Activated T-cell treated with anti-CD3 and anti-CD28 coated beads for 24 hours (primary cell): ENCODE results near the gene SLC17A8.

ENCODE experiments used
- DNase-seq: peaks from one replicate; pipeline ENCODE4 v3.0.0-alpha.2; 2020; ENCODE audit warnings: low read depth

Gene SLC17A8

DNA sequence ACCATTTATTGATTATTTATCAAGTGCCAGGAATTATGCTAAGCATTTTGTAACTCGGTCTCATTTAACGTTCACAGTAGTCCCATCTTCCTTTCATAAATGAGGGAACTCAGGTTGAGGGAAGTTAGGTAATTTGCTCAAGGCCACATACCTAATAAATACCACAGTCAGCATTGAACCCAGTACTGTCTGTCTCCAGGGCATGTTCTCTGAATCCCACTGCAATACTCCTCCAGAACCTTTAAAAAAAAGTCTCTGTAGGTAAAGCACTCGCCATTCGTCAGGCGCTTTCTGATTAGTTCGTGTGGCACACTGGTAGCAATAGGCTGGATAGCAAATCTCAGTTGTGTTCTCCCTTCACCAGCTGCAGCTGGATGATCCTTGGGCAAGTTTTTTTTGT, 14.3 kb downstream of the SLC17A8 start:
- no peak for DNase-seq

DNA sequence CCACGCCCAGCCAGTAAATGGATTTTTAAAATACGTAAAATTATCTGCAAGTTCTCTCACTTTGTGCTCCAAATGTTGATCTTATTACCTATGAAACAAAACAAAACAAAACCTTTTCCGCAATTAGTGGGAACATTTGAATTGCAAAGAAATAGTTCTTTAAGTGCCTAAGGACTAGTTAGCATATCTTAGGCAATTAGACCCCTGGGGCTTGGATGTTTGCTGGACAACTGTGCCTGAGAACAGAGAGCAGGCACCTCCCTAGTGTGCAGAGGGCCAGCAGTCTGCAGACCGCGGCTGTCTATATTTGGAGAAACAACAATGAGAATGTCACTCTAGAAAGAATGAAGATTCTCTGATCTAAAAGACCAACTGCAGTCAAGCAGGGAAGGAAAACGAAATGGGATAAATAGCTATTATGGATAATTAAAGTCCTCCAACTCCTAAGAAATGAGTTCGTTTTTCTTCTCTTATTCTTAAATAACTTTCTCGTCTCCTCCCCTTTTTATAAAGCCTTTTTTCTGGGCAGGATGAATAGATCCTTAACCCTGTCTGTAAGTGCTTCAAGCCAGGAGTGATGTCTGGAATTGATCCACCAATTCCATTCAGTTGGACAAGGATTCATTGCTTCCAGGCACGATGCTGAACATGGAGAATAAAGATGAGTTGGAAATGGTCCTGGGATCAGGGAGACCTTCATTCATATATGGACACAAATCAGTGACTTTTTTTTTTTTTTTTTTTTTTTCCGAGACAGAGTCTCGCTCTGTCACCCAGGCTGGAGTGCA, 16.2 kb downstream of the SLC17A8 start:
- DNase-seq, result no peak

DNA sequence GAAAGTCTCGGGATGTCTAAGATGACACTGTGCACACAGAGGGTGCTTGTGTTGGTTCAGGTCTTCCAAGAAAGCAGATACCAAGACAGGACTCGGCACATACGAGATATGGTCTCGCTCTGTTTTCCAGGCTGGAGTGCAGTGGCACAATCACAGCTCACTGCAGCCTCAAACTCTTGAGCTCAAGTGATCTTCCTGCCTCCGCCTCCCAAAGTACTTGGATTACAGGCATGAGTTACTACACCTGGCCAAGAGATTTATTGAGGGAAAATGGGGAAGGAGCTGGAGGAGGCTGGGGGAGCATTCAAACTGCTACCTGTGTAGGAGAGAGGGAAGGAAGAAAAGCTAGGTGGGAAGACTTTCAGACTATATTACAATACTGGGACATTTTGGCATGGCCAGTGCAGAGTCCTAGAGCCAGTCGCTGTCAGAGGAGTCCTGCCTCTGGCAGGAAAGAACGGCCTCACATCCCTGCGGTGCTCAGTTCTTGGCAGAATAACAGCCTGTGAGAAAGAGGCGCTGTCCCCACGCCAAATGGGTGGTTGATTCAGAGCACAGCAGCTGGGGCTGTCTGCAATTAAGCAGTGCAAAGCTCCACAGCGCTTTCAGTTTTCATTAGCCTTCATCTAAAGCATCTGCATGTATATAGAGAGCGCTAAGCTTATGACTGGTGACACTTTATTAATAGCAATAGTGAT, 18.3 kb downstream of the SLC17A8 start:
- no peak for DNase-seq

DNA sequence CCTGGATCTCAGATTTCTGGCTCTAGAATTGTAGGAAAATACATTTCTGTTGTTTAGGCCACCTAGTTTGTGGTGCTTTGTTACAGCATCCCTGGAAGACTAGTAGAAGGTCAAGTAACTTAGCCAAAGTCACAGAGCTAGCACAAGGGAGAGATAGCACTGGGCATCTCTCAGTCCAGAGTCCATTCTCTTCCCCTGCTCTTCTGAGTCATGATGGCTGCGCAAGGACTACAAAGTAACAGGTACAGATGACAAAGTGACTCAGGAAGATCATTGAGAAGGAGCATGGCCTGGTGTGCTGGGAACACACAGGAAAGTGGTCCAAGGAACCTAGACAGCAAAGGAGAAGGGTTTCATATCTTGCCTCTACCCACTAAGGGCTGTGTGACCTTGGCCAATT, 19.3 kb downstream of the SLC17A8 start:
- no peak for DNase-seq

DNA sequence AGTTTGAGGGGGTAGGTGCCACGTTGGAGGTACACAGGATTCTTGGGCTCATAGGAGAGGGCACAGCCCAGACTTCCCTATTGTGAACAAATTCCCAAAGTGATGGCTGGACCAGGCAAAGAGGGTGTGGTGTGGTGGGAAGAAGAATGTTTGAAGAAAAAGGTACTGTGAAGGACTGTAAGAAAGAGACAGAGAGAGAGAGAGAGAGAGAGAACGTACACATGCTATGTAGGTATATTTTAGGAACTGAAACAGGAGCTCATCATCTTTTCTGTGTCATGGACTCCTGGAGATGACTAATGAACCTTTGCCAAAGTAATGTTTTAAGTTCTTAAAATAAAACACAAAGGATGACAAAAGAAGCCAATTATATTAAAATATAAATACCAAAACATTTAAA, 24.5 kb downstream of the SLC17A8 start:
- DNase-seq, result no peak

DNA sequence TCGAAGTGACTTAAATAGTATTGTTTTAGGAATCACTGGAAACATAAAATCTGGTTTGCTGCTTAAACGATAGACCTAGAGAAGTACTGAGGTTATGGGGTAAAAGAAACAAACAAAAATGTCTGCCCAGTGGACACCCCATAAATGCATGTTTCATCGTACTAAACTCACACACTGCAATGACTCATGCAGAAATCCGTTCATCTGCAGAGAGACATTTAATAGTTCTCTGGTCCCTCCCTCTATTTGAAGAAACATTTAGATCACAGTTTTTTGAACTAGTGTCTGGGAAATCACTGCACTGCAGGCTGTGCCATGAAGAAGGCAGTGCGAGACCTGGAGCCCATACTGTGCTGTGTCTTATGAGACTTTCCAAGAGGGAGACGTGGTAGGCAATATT, 25.5 kb downstream of the SLC17A8 start:
- no peak for DNase-seq

DNA sequence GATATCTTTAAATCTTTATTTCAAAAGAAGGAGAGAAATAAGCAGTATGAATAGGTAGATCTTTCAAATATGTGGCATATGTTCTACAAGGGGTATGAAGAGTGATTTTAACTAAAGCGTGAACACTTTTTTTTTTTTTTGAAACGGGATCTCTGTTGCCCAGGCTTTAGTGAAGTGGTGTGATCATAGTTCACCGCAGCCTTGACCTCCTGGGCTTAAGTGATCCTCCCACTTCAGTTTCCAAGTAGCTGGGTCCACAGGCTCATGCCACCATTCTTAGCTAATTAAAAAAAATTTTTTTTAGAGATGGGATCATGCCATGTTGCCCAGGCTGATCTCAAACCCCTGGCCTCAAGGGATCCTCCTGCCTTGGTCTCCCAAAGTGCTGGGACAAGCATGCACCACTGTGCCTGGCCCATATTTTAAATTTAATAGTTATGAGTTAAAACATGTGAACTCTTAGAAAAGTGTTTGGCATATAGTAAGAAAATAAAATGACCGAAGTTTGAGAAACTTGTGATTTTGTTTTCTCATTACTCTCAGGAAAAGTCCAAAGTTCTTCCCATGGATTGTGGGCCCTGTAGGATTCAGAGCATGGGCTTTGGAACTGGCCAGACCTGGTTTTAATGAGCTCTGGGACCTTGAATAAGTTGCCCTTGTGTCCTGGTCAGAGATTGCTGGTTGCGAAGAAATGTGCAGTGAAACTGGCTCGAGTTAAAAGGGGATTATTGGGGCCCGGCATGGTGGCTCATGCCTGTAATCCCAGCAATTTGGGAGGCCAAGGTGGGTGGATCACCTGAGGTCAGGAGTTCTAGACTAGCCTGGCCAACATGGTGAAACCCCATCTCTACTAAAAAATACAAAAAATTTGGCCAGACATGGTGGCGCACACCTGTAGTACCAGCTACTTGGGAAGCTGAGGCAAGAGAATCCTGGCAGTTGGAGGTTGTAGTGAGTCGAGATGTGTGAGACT, 27.0 kb downstream of the SLC17A8 start:
- DNase-seq, result no peak

DNA sequence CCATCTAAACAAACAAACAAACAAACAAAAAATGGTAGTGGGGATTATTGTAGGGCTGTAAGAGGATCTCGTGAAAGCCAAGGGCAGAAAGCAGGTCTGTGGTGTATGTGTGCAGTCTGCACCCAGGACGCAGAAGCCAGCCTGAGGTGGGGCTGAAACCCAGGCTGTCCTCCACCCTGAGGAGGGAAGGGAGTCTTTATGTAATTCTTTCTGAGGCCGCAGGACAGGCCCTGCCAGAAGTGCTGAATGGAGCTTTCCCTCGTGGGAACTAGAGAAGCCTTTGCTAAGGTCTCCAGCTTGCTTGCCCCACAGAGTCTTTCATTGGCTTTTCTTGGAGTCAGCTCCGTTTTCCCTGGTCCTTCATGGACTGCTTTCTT, 27.7 kb downstream of the SLC17A8 start:
- no peak for DNase-seq

DNA sequence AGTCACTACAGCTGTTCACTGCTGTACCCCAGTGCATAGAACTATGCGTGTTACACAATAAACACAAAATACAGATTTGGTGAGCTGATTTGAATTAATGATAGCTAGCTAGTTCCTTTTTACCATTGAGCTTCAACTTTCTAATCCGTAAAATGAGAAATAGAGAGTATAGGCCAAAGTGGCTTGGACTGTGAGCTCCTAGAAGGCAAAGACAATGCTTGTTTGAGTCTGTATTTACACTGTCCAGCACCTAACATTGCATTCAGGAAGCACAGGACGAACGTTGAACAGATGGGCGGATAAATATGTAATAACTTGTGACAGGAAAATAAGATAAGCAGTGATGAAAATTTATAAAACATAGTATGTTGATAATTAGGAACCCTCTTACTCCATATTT, 31.5 kb downstream of the SLC17A8 start:
- DNase-seq, result no peak

DNA sequence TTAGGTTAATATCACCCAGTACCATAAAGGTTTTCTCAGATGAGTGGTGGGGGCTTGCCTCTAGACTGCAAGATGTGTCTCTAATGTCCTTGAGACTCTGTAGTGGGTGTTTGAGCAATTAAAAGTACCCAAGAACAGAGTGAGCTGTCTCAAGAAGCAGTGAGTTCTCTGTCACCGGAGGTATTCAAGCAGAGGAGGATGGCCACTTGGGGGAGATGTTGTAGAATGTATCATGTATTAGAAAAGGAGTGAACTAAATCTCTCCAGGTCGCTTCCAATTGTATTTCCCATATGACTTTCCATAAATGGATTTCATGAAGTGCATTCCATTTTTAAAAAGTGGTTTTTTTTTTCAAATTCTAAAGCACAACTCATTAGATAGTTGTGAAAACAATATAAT, 35.0 kb downstream of the SLC17A8 start:
- no peak for DNase-seq

DNA sequence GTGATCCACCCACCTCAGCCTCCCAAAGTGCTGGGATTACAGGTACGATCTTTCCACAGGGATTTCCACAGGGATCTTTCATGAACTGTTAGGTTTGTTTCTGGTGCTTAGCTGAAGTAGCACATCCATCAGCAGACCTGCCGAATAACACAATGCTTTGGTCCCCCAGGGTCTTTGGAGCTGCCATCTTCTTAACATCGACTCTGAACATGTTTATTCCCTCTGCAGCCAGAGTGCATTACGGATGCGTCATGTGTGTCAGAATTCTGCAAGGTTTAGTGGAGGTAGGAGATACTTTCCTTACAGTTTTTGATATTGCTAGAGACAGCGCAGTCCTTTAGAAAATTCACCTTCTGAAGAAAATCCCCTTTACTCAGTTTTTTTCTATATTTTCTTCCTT, 36.3 kb downstream of the SLC17A8 start:
- DNase-seq, result no peak

DNA sequence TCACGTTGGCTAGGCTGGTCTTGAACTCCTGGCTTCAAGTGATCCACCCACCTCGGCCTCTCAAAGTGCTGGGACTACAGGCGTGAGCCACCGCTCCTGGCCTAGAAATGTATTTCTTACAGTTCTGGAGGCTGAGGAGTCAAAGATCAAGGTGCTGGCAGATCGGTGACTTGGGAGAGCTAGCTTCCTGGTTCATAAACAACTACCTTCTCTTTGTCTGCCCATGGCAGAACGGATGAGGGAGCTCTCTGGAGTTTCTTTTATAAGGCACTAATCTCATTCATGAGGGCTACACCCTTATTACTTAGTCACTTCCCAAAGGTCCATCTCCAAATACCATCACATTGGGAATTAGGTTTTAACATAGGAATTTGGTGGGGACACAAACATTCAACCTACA, 38.9 kb downstream of the SLC17A8 start:
- DNase-seq, result no peak

DNA sequence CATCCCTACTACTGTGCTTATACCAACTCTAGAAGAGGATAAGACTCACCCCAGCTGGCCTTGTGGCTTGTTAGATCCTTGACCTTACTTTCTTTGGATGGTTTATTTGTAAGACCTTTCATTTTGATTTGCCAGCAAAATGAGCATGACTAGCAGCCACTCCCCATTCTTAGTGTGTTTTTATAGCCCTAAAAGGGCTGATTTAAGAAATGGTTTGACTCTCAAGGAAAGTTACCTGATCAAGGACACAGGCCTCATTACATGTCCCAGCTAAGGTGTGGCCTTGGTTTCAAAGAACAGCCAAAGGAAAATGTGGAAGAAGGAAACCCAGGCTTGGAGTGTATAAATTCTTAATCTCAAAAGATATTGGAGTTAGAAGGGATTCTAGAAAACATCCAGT, 41.4 kb downstream of the SLC17A8 start:
- no peak for DNase-seq

DNA sequence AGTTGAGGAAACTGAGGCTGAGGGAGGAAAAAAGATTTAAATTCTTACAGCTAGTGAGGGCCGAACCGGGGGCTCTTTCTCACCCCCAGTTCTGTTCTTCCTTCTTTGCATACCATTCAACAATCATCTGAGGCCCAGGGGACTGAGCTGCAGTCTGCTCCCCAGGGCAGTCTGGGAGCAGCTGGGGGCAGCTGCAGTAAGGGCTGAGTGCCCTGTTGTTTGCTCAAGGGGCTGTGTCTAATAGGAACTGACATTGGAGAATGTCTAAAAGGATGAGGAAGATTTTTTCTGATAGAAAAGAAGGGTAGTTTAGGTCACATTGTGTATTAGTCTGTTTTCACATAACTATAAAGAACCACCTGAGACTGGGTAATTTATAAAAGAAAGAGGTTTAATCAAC, 42.2 kb downstream of the SLC17A8 start:
- no peak for DNase-seq

DNA sequence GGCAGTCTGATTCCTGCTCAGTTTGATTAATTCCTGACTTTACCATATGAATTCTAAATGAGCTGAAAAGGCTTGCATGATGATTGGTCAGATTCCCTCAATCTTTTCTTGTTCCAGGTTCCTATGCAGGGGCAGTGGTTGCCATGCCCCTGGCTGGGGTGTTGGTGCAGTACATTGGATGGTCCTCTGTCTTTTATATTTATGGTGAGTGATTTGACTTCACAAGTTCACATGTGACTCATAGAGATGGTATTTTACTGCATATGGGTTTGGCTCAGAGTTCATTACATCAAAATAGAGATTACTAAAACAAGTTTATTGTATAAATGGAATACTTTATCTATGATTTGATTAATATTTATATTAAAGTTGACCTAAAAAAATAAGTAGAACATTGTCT, 44.8 kb downstream of the SLC17A8 start:
- no peak for DNase-seq

DNA sequence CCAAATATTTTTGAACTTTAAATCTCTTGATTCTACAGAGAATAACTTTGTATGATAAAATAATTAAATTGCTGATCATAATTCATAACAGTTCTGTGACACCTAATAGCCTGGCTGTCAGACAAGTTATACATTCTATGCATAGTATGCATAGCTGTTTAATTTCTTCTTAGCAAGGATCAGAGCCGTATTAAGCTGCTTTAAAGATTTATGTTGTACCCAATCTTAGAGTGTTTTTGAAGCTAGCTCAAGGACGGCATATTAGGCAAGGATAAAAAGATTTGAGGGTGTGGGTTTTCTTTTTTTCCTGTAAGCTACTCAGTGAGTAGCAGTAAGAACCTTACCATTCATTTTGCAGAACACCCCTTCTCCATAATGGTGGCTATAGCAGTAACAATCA, 45.9 kb downstream of the SLC17A8 start:
- DNase-seq, result no peak

DNA sequence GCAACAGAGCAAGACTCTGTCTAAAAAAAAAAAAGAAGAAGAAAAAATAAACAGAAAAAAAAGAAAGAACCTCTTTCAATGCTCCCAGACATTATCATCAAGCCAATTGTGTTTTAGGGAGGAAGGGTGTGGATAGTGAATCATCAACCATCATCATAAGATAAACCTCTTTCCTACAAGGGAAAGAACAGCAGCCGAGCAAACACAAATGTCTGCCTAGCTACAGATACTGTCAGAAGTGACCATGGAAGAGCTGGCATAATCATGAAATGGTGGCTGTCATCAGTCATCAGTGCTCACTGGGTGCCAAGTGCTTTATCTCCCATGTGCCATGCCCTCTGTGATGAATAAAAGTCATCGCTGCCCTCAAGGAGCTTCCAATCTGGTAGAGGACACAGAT, 46.6 kb downstream of the SLC17A8 start:
- no peak for DNase-seq

DNA sequence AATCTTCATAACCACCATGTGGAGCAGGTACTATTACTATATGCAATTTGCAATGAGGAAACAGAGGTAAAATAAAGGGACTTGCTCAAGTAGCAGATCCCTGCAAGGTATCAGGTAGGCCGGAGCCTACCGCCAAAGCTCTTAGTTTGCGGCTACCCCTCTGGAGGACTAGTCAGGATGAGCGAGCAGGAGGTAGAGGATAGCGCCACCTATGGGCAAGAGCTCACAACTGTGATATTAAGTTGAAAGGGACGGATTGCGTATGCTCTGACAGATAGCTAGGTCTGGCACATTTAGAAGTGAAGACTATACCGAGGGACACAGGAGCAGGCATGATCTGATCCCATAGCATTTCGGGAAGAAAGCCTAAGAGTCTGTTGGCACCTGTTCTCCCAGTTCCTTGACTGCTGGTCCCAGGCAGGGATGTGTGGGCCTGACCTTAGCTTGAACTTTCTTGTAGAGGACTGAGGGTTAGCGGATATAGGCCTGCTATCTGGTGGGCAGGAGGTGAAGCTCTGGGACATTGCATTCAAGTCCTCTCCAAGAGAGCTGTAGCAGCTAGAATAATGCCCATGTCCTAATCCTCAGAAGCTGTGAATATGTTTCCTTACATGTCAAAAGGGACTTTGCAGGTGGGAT, 48.0 kb downstream of the SLC17A8 start:
- DNase-seq, result no peak

DNA sequence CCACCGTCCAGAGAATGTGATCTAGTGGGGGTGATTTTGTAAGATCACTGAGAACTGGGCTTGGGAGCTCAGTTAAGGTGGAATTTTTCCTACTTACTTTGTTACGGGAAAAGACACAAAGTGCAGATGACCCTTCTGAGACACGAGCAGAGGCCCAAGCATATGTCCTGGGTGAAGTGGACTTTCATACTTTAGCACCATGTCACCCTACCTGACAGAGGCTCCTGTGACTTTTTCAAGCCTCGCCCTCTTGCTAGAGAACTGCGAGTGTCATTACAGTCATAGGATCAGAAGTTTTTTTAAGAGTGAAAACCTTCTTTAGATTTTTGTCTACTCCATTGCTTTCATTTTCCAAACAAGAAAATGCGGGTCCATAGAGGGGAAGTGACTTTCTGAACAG, 56.1 kb downstream of the SLC17A8 start:
- no peak for DNase-seq

DNA sequence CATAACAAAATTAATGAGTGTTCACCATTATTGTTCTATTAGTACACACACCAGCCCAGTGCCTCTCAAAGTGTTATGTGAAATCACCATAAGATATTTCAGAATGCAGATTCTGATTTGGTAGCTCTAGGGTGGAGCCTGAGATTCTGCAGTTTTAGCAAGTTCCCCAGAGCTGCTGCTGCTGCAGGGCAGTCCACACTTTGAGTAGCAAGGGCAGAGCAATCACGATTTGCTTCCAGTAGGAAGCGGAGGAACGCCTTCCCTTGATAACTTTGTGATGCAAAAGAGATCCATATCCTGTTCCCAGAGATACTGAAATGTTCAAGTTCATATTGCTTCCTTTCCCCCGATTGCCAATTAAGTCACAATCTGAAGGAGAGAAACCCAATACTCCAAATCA, 57.9 kb downstream of the SLC17A8 start:
- DNase-seq, result no peak

DNA sequence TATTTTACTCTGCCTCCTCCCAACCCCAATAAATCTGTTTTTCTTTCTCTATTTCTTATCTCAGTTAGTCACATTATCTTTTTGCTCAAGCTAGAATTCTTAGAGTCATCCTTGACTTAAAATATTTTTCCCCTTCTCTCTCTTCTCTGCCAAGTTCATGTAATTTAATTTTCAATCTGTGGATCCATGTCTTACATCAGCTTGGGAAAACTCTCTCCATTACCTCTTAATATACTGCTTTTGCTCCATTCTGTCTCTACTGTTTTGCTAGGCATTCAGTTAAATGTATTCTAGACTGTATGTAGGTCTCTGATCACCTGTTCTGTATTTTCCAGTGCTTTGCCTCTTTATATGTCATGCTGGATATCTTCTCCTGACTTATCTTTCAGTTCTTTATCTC, 65.8 kb downstream of the SLC17A8 start:
- no peak for DNase-seq

DNA sequence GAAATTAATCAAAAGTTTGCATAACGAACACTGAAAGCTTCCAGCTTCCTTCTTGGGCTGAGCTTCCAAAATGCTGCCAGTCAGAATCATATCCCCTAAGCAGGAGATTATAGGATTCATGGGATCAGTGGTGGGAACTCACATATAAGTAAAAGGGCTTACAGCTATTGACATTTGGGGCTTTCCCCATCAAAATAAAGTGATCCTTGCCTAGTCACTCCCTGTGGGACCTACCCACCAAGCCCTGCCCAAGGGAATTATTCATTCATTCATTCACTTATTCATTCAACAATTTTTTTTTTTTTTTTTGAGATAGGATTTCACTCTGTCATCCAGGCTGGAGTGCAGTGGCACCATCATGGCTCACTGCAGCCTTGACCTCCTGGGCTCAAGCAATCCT, 69.3 kb downstream of the SLC17A8 start:
- DNase-seq, result no peak
